PC-9 (cell line): ENCODE data around the gene TGFBI. TPM values are rescaled to one million over a fixed set of nuclear protein-coding genes. Genes with fewer than 3 reads are reported as not detected.

ENCODE experiments used
- BruUV-seq: library from RNA; stranded (reverse); fragments of 400-500 nt; replicated peaks from 2 replicates; lab custom pipeline; 2021; lab: Mats Ljungman, UMichigan
- CTCF ChIA-PET: fragments of 300-600 bp; sonication (Branson Sonifier 250); formaldehyde crosslinking; loops from one replicate; lab custom pipeline; 2022; ENCODE audit warnings: antibody characterized with exemption; lab: Charles Lee
- POLR2A ChIA-PET: fragments of 300-600 bp; sonication (Branson Sonifier 250); formaldehyde crosslinking; loops from one replicate; lab custom pipeline; 2022; ENCODE audit warnings: antibody characterized with exemption; ENCODE audit not compliant: unreplicated experiment; lab: Charles Lee
- DNase-seq, 2 experiments: peaks; one replicate each; pipeline versions ENCODE4 v3.0.0 to v3.0.0-alpha.2; 2015 to 2022; ENCODE audit warnings: mixed read lengths in 1 of 2
- H2AFZ ChIP-seq: fragments of 200-600 bp; sonication (generic); 2 replicates; pipeline ENCODE4 v1.8.1; 2017; ENCODE audit warnings: antibody characterized with exemption
- H3F3A ChIP-seq: fragments of 200-600 bp; sonication (generic); 2 replicates; pipeline ENCODE4 v1.8.1; 2017; ENCODE audit warnings: antibody characterized with exemption, mild to moderate bottlenecking, low read depth; ENCODE audit not compliant: insufficient read depth
- H3K27ac ChIP-seq: fragments of 200-600 bp; sonication (generic); 2 replicates; pipeline ENCODE4 v1.6.1; 2016; ENCODE audit warnings: mixed run types
- H3K27me3 ChIP-seq: fragments of 200-600 bp; sonication (generic); 2 replicates; pipeline ENCODE4 v1.6.1; 2016; ENCODE audit warnings: low read depth, mixed run types; ENCODE audit not compliant: insufficient read depth
- H3K36me3 ChIP-seq: fragments of 200-600 bp; sonication (generic); 2 replicates; pipeline ENCODE4 v1.6.1; 2016; ENCODE audit warnings: low read depth, mixed run types
- H3K4me1 ChIP-seq: fragments of 200-600 bp; sonication (generic); replicated peaks from 2 replicates; pipeline ENCODE4 v1.6.1; 2016; ENCODE audit warnings: mixed run types; ENCODE audit not compliant: insufficient read depth
- H3K4me2 ChIP-seq: fragments of 200-600 bp; sonication (generic); 2 replicates; pipeline ENCODE4 v1.6.1; 2017; ENCODE audit warnings: mixed run types
- H3K4me3 ChIP-seq: fragments of 200-600 bp; sonication (generic); 2 replicates; pipeline ENCODE4 v1.6.1; 2016; ENCODE audit warnings: mixed run types
- H3K79me2 ChIP-seq: fragments of 200-600 bp; sonication (generic); 2 replicates; pipeline ENCODE4 v1.6.1; 2017; ENCODE audit warnings: low read depth, mixed run types
- H3K9me2 ChIP-seq: fragments of 200-600 bp; sonication (generic); 2 replicates; pipeline ENCODE4 v1.8.1; 2017; ENCODE audit warnings: mild to moderate bottlenecking; ENCODE audit not compliant: insufficient read depth
- H3K9me3 ChIP-seq: fragments of 200-600 bp; sonication (generic); 2 replicates; pipeline ENCODE4 v1.8.1; 2016; ENCODE audit warnings: low read depth; ENCODE audit not compliant: insufficient read depth
- H4K20me1 ChIP-seq: fragments of 200-600 bp; sonication (generic); 2 replicates; pipeline ENCODE4 v1.8.1; 2017; ENCODE audit not compliant: insufficient read depth
- CTCF ChIP-seq: fragments of 200-600 bp; sonication (generic); conservative IDR thresholded peaks from 2 replicates; pipeline ENCODE4 v1.6.1; 2017; ENCODE audit warnings: mixed run types, antibody characterized with exemption, mild to moderate bottlenecking, moderate library complexity
- EZH2 ChIP-seq: fragments of 200-600 bp; sonication (generic); IDR thresholded peaks from 2 replicates; pipeline ENCODE4 v1.8.0; 2017; ENCODE audit warnings: antibody characterized with exemption, low read depth
- intact Hi-C: fragments of 100-400 bp; cut with micrococcal nuclease; formaldehyde crosslinking; loops from one replicate; pipeline ENCODE4 v1.10.0; 2022; ENCODE audit not compliant: unreplicated experiment
- total RNA-seq: library from RNA; stranded (reverse); gene quantifications from 2 replicates; pipeline ENCODE4 v1.2.3, GENCODE V29; 2021

TGFBI gene
- total RNA-seq, 1 experiment from 2014 or later: 437 TPM

GRCh38 chr5:136038635-136039034 lies 9.8 kb downstream of the TGFBI start:
- POLR2A ChIA-PET: interaction anchor here (0.6 kb wide), 1 partner anchor 10 kb away, joined by 4 read pairs; the partner anchor contains the start of gene TGFBI
- Histone ChIP-seq H3K9me2 (no peaks in the 10 kb centered on the region), H3K4me2 (no peak overlapping the region)

GRCh38 chr5:136039202-136039601 lies 10.4 kb downstream of the TGFBI start:
- Histone ChIP-seq H4K20me1 (no peaks in the 10 kb centered on the region), H2AFZ (no peak overlapping the region), H3K79me2 (no peaks in the 10 kb centered on the region), H3K4me3 (no peak overlapping the region), H3K36me3 (no peaks in the 10 kb centered on the region), H3F3A (no peaks in the 10 kb centered on the region; the same call in 1 of the 2 replicates), H3K9me3 (peaks cover 6% of the 10 kb centered on the region; the same call in 1 of the 2 replicates), H3K4me2 (no peak overlapping the region), H3K27ac (no peak overlapping the region), H3K4me1 (peaks cover 32% of the 10 kb centered on the region), H3K27me3 (no peaks in the 10 kb centered on the region), H3K9me2 (no peaks in the 10 kb centered on the region)
- intact Hi-C loops: no loop called here
- CTCF ChIA-PET: no interaction called here
- TF ChIP-seq EZH2 (no peak), CTCF (no peak)
- BruUV-seq: no TSS peak
- POLR2A ChIA-PET: interaction anchor here (0.6 kb wide), 1 partner anchor 10 kb away, joined by 4 read pairs; the partner anchor contains the start of gene TGFBI
- no peak for DNase-seq

More at GRCh38 chr5:136038635-136039034, 9.8 kb downstream of the TGFBI start:
- Histone ChIP-seq H3K79me2 (no peaks in the 10 kb centered on the region), H3K4me1 (peaks cover 32% of the 10 kb centered on the region), H2AFZ (no peak overlapping the region), H3F3A (no peaks in the 10 kb centered on the region; the same call in 1 of the 2 replicates), H3K4me3 (no peak overlapping the region), H3K27me3 (no peaks in the 10 kb centered on the region), H3K36me3 (peaks cover 2% of the 10 kb centered on the region; the same call in 1 of the 2 replicates), H3K27ac (no peak overlapping the region), H3K9me3 (peaks cover 6% of the 10 kb centered on the region; the same call in 1 of the 2 replicates), H4K20me1 (no peaks in the 10 kb centered on the region)
- BruUV-seq: no TSS peak
- TF ChIP-seq CTCF: no peak
- TF ChIP-seq EZH2: no peak
- no peak for DNase-seq
- intact Hi-C loops: no loop called here
- CTCF ChIA-PET: no interaction called here

GRCh38 chr5:136040746-136041415 lies 12.1 kb downstream of the TGFBI start:
- H3K4me3 ChIP-seq: no peak overlapping the region
- peaks cover 6% of the 10 kb centered on the region; the same call in 1 of the 2 replicates for H3K9me3 ChIP-seq
- H3K4me2 ChIP-seq: peak overlapping the region; percentile 32
- H3K27ac ChIP-seq: no peak overlapping the region
- no TSS peak for BruUV-seq
- no peak for TF ChIP-seq EZH2
- TF ChIP-seq CTCF: no peak
- no peaks in the 10 kb centered on the region for H3K36me3 ChIP-seq
- POLR2A ChIA-PET: no interaction called here
- H3K79me2 ChIP-seq: no peaks in the 10 kb centered on the region
- peaks cover 2% of the 10 kb centered on the region; the same call in 1 of the 2 replicates for H3F3A ChIP-seq
- no peaks in the 10 kb centered on the region for H3K9me2 ChIP-seq
- DNase-seq: peak; percentile 70 to 83
- peaks cover 32% of the 10 kb centered on the region for H3K4me1 ChIP-seq
- no peaks in the 10 kb centered on the region for H3K27me3 ChIP-seq
- CTCF ChIA-PET: interaction anchor here (1.0 to 1.1 kb wide), 2 partner anchors 9 to 63 kb away, joined by 4 to 6 read pairs; no protein-coding TSS in a partner anchor
- intact Hi-C loops: no loop called here
- H2AFZ ChIP-seq: no peak overlapping the region
- H4K20me1 ChIP-seq: no peaks in the 10 kb centered on the region
